Neural cell (in vitro differentiated cells): ENCODE data around the gene NCBP2L. TPM values are rescaled to one million over a fixed set of nuclear protein-coding genes. Genes with fewer than 3 reads are reported as not detected.

Experiments
- H2AFZ ChIP-seq: fragments of 200-600, 300-800 bp; sonication (generic), shearing (Covaris generic); 2 replicates; pipeline ENCODE4 v1.6.0; 2014; ENCODE audit warnings: low read depth, mild to moderate bottlenecking, antibody characterized with exemption, low read length, moderate library complexity
- H3F3A ChIP-seq: fragments of 200-600 bp; shearing (Covaris generic); 2 replicates; pipeline ENCODE4 v1.6.1; 2016; ENCODE audit warnings: mild to moderate bottlenecking, moderate library complexity, mixed read lengths, antibody characterized with exemption, low read length; ENCODE audit not compliant: insufficient read depth, poor library complexity, severe bottlenecking
- H3K27ac ChIP-seq: fragments of 200-600, 300-800 bp; sonication (generic), shearing (Covaris generic); 2 replicates; pipeline ENCODE4 v1.5.1; 2014; ENCODE audit warnings: mild to moderate bottlenecking, low read length, moderate library complexity
- H3K27me3 ChIP-seq: fragments of 300-800, 200-600 bp; sonication (generic), shearing (Covaris generic); 2 replicates; pipeline ENCODE4 v1.6.0; 2014; ENCODE audit warnings: mild to moderate bottlenecking, low read depth, low read length, moderate library complexity; ENCODE audit not compliant: insufficient read depth
- H3K36me3 ChIP-seq: fragments of 300-800, 200-600 bp; sonication (generic), shearing (Covaris generic); 2 replicates; pipeline ENCODE4 v1.5.1; 2014; ENCODE audit warnings: mild to moderate bottlenecking, antibody characterized with exemption, low read length, moderate library complexity; ENCODE audit not compliant: insufficient read depth
- H3K4me2 ChIP-seq: fragments of 300-800, 200-600 bp; sonication (generic), shearing (Covaris generic); 2 replicates; pipeline ENCODE4 v1.6.0; 2014; ENCODE audit warnings: mild to moderate bottlenecking, low read length
- H3K4me3 ChIP-seq: fragments of 300-800, 200-600 bp; sonication (generic), shearing (Covaris generic); 2 replicates; pipeline ENCODE4 v1.5.1; 2014; ENCODE audit warnings: mild to moderate bottlenecking, low read length, moderate library complexity
- H3K79me2 ChIP-seq: fragments of 200-600 bp; shearing (Covaris generic); replicated peaks from 2 replicates; pipeline ENCODE4 v1.6.0; 2014; ENCODE audit warnings: mild to moderate bottlenecking, low read length, moderate library complexity; ENCODE audit not compliant: insufficient read depth
- H3K9ac ChIP-seq: fragments of 300-800, 200-600 bp; sonication (generic), shearing (Covaris generic); 2 replicates; pipeline ENCODE4 v1.6.1; 2016; ENCODE audit warnings: mild to moderate bottlenecking, low read length, mixed read lengths
- H3K9me2 ChIP-seq: fragments of 200-600 bp; shearing (Covaris generic); 2 replicates; pipeline ENCODE4 v1.6.1; 2016; ENCODE audit warnings: mild to moderate bottlenecking, low read length, mixed read lengths; ENCODE audit not compliant: insufficient read depth
- H3K9me3 ChIP-seq: fragments of 200-600, 300-800 bp; sonication (generic), shearing (Covaris generic); 2 replicates; pipeline ENCODE4 v1.6.1; 2016; ENCODE audit warnings: mild to moderate bottlenecking, mixed run types, low read length, moderate library complexity, mixed read lengths
- H4K20me1 ChIP-seq: fragments of 200-600 bp; shearing (Covaris generic); 2 replicates; pipeline ENCODE4 v1.6.1; 2016; ENCODE audit warnings: mild to moderate bottlenecking, mixed run types; ENCODE audit not compliant: insufficient read depth
- EP300 ChIP-seq: fragments of 450-650 bp; conservative IDR thresholded peaks from 2 replicates; pipeline ENCODE4 v1.6.1; 2014; ENCODE audit warnings: antibody characterized with exemption, mild to moderate bottlenecking, moderate library complexity; ENCODE audit not compliant: poor library complexity, severe bottlenecking
- EZH2 ChIP-seq: fragments of 200-600, 300-800 bp; shearing (Covaris generic), sonication (generic); IDR thresholded peaks from 2 replicates; pipeline ENCODE4 v1.6.1; 2014; ENCODE audit warnings: antibody characterized with exemption, low read length, borderline replicate concordance, mild to moderate bottlenecking; ENCODE audit not compliant: insufficient read depth, poor library complexity, severe bottlenecking
- MXI1 ChIP-seq: fragments of 450-650 bp; conservative IDR thresholded peaks from 2 replicates; pipeline ENCODE4 v1.6.1; 2014; ENCODE audit warnings: antibody characterized with exemption, mild to moderate bottlenecking; ENCODE audit not compliant: poor library complexity, severe bottlenecking
- POLR2AphosphoS5 ChIP-seq: IDR thresholded peaks from 2 replicates; pipeline ENCODE4 v1.6.1; 2012
- RAD21 ChIP-seq: fragments of 450-650 bp; conservative IDR thresholded peaks from 2 replicates; pipeline ENCODE4 v1.6.1; 2014; ENCODE audit warnings: antibody characterized with exemption, mild to moderate bottlenecking, moderate library complexity
- SMC3 ChIP-seq: fragments of 450-650 bp; conservative IDR thresholded peaks from 2 replicates; pipeline ENCODE4 v1.6.1; 2014; ENCODE audit warnings: antibody characterized with exemption, mild to moderate bottlenecking, moderate library complexity; ENCODE audit not compliant: poor library complexity
- TAF1 ChIP-seq: IDR thresholded peaks from 2 replicates; pipeline ENCODE4 v1.6.1; 2012; ENCODE audit warnings: low read depth
- polyA plus RNA-seq: library from polyadenylated mRNA; depleted of rRNA; stranded (reverse); fragments of >200 nt; gene quantifications from 2 replicates; pipeline ENCODE4 v1.2.3, GENCODE V29; 2014
- TF ChIP-seq, protein P1 (sequence below): fragments of 450-650 bp; IDR thresholded peaks from 2 replicates; pipeline ENCODE4 v1.5.1; 2014; ENCODE audit warnings: antibody characterized with exemption, mild to moderate bottlenecking, moderate library complexity; ENCODE audit not compliant: poor library complexity, severe bottlenecking
- TF ChIP-seq, protein P2 (sequence below): IDR thresholded peaks from 2 replicates; pipeline ENCODE4 v1.6.1; 2012; ENCODE audit warnings: borderline replicate concordance

NCBP2L gene
- polyA plus RNA-seq, 1 donor from 2014 or later = not detected

GRCh38 chrX:107840971-107841370 lies 63.4 kb downstream of the NCBP2L start:
- no peak for TF ChIP-seq POLR2AphosphoS5
- TF ChIP-seq EP300 = no peak
- no peak for TF ChIP-seq SMC3
- no peak for TF ChIP-seq EZH2
- TF ChIP-seq RAD21 = no peak
- no peak for TF ChIP-seq MXI1
- TF ChIP-seq TAF1 = no peak
- TF ChIP-seq, protein P1, sequence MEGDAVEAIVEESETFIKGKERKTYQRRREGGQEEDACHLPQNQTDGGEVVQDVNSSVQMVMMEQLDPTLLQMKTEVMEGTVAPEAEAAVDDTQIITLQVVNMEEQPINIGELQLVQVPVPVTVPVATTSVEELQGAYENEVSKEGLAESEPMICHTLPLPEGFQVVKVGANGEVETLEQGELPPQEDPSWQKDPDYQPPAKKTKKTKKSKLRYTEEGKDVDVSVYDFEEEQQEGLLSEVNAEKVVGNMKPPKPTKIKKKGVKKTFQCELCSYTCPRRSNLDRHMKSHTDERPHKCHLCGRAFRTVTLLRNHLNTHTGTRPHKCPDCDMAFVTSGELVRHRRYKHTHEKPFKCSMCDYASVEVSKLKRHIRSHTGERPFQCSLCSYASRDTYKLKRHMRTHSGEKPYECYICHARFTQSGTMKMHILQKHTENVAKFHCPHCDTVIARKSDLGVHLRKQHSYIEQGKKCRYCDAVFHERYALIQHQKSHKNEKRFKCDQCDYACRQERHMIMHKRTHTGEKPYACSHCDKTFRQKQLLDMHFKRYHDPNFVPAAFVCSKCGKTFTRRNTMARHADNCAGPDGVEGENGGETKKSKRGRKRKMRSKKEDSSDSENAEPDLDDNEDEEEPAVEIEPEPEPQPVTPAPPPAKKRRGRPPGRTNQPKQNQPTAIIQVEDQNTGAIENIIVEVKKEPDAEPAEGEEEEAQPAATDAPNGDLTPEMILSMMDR = no peak
- TF ChIP-seq, protein P2, sequence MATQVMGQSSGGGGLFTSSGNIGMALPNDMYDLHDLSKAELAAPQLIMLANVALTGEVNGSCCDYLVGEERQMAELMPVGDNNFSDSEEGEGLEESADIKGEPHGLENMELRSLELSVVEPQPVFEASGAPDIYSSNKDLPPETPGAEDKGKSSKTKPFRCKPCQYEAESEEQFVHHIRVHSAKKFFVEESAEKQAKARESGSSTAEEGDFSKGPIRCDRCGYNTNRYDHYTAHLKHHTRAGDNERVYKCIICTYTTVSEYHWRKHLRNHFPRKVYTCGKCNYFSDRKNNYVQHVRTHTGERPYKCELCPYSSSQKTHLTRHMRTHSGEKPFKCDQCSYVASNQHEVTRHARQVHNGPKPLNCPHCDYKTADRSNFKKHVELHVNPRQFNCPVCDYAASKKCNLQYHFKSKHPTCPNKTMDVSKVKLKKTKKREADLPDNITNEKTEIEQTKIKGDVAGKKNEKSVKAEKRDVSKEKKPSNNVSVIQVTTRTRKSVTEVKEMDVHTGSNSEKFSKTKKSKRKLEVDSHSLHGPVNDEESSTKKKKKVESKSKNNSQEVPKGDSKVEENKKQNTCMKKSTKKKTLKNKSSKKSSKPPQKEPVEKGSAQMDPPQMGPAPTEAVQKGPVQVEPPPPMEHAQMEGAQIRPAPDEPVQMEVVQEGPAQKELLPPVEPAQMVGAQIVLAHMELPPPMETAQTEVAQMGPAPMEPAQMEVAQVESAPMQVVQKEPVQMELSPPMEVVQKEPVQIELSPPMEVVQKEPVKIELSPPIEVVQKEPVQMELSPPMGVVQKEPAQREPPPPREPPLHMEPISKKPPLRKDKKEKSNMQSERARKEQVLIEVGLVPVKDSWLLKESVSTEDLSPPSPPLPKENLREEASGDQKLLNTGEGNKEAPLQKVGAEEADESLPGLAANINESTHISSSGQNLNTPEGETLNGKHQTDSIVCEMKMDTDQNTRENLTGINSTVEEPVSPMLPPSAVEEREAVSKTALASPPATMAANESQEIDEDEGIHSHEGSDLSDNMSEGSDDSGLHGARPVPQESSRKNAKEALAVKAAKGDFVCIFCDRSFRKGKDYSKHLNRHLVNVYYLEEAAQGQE = no peak
- no peaks in the 10 kb centered on the region for H3K9me2 ChIP-seq
- no peak overlapping the region for H3K27ac ChIP-seq
- no peak overlapping the region for H2AFZ ChIP-seq
- no peak overlapping the region for H3K4me2 ChIP-seq
- no peaks in the 10 kb centered on the region for H3K79me2 ChIP-seq
- no peaks in the 10 kb centered on the region for H3F3A ChIP-seq
- no peaks in the 10 kb centered on the region for H3K27me3 ChIP-seq
- H3K9ac ChIP-seq = no peak overlapping the region
- no peaks in the 10 kb centered on the region for H3K36me3 ChIP-seq
- no peaks in the 10 kb centered on the region for H4K20me1 ChIP-seq
- no peaks in the 10 kb centered on the region for H3K9me3 ChIP-seq
- H3K4me3 ChIP-seq = no peak overlapping the region

DNA sequence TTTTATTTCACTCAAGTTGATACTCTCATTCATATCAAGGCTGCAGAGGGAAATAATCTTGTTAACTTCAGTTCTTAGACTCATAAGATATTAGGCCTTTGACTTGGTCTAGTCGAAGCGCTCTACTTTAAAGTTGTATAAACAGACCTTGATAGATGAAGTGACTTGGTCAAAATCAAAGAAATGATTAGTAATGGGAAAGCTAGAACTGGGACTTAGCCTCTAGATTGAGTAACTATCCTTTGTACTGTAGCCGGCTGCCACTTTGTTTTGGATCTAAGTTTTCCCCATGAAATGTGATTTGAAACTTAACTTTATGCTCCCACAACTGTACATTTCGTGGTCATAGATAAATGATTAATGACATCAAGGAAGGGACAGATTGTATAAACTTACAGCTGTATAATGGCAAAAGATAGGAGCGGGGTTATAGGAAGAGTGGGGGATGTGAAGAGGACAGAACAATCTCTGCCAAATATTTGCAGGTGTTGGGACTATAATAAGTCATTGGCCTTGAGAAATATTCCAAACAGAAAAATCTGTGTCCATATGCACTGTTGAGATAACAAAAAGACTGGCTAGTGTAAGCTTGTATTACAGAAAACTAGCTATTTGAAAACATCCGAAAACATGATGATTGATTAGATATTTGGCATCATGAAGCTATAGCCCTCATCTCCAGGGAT lies 65.3 kb downstream of the NCBP2L start:
- no peaks in the 10 kb centered on the region for H4K20me1 ChIP-seq
- no peaks in the 10 kb centered on the region for H3K36me3 ChIP-seq
- H3K79me2 ChIP-seq = no peaks in the 10 kb centered on the region
- no peak overlapping the region for H2AFZ ChIP-seq
- no peaks in the 10 kb centered on the region for H3K9me3 ChIP-seq
- H3K9me2 ChIP-seq = no peaks in the 10 kb centered on the region
- no peaks in the 10 kb centered on the region for H3K27me3 ChIP-seq
- no peaks in the 10 kb centered on the region for H3F3A ChIP-seq
- H3K9ac ChIP-seq = no peak overlapping the region
- H3K27ac ChIP-seq = no peak overlapping the region
- TF ChIP-seq SMC3 (no peak), POLR2AphosphoS5 (no peak), RAD21 (no peak), MXI1 (no peak), EP300 (no peak), TAF1 (no peak), EZH2 (no peak)
- TF ChIP-seq, protein P1 = no peak
- TF ChIP-seq, protein P2 = no peak
- no peak overlapping the region for H3K4me3 ChIP-seq
- no peak overlapping the region for H3K4me2 ChIP-seq
